LNCAP (cell line): Measurements from ENCODE around the gene TTC14.

ENCODE experiments used
- CTCF ChIP-seq: fragments of 450-650 bp; IDR thresholded peaks from 2 replicates; pipeline ENCODE4 v1.5.1; 2017; ENCODE audit warnings: mild to moderate bottlenecking

Gene TTC14

GRCh38 chr3:180601688-180602666, at the start of gene TTC14:
Gene TTC14, plus strand, starts transcription at chr3:180602163. Its CDS starts 99 bp downstream, at chr3:180602262.
- no peak for TF ChIP-seq CTCF

- TF ChIP-seq CTCF, result no peak
These were observed 38.6 kb upstream of the TTC14 start for GRCh38 chr3:180563406-180563805.

- no peak for TF ChIP-seq CTCF
These were observed 37.3 kb upstream of the TTC14 start for GRCh38 chr3:180564676-180565075.

GRCh38 chr3:180570238-180570637, 31.7 kb upstream of the TTC14 start:
- no peak for TF ChIP-seq CTCF

GRCh38 chr3:180571831-180572598, 29.9 kb upstream of the TTC14 start:
- TF ChIP-seq CTCF, result no peak

- no peak for TF ChIP-seq CTCF
These were observed 26.4 kb upstream of the TTC14 start for GRCh38 chr3:180575571-180575970.

GRCh38 chr3:180580934-180581333, 21.0 kb upstream of the TTC14 start:
- TF ChIP-seq CTCF, result no peak
